ENCODE measurements around the gene GTF2A1.

- TF ChIP-seq POLR2AphosphoS5 (IDR thresholded peaks at IDR 0.05; ENCODE audit: borderline replicate concordance, low read depth, low read length) (no peak), EZH2 (IDR thresholded peaks at IDR 0.05) (no peak), FOXP2 (optimal IDR thresholded peaks at IDR 0.05; ENCODE audit: control extremely low read depth, extremely low read length, insufficient read depth) (no peak)
Measured at GRCh38 chr14:81177225-81177624, 43.5 kb downstream of the GTF2A1 start.
